IMR-90 (cell line): ENCODE measurements around the gene STAC. TPM values are rescaled to one million over a fixed set of nuclear protein-coding genes. Genes with fewer than 3 reads are reported as not detected.
"Not testable (repeated sequence)": the region's sequence is repeated elsewhere in the genome, so short reads cannot be mapped to it uniquely, and the experiment has no call there.

Source experiments
- ATAC-seq: fragments of 200-7000 bp; cut with Tn5 transposase; 2 replicates; pipeline ENCODE4 v1.9.1; 2020; ENCODE audit warnings: low read depth, mild to moderate bottlenecking, moderate library complexity
- BruUV-seq: library from RNA; stranded (reverse); fragments of 400-500 nt; replicated peaks from 2 replicates; lab custom pipeline; 2021; lab: Mats Ljungman, UMichigan
- CTCF ChIA-PET: fragments of 300-600 bp; formaldehyde crosslinking; extraction: SDS; loops from one replicate; lab custom pipeline; 2021; ENCODE audit warnings: antibody characterized with exemption; lab: Yijun Ruan, JAX
- POLR2A ChIA-PET: fragments of 300-600 bp; sonication (Branson Sonifier 250); formaldehyde crosslinking; loops from one replicate; lab custom pipeline; 2022; ENCODE audit warnings: antibody characterized with exemption; ENCODE audit not compliant: unreplicated experiment; lab: Charles Lee
- DNase-seq: peaks from one replicate; pipeline ENCODE4 v3.0.0; 2013
- H2AFZ ChIP-seq: replicated peaks from 2 replicates; pipeline ENCODE3; 2013; ENCODE audit warnings: low read length, mild to moderate bottlenecking; ENCODE audit not compliant: poor library complexity
- H2AK5ac ChIP-seq: 2 replicates; pipeline ENCODE4 v1.6.1; 2013; ENCODE audit warnings: low read depth, low read length, inconsistent platforms
- H2AK9ac ChIP-seq: replicated peaks from 2 replicates; pipeline ENCODE3; 2013; ENCODE audit warnings: mild to moderate bottlenecking, low read depth, low read length, moderate library complexity; ENCODE audit not compliant: poor library complexity
- H2BK120ac ChIP-seq: 2 replicates; pipeline ENCODE4 v1.6.1; 2013; ENCODE audit warnings: low read depth, low read length, inconsistent platforms
- H2BK15ac ChIP-seq: 3 replicates; pipeline ENCODE4 v1.6.1; 2013; ENCODE audit warnings: low read depth, low read length, inconsistent platforms
- H2BK20ac ChIP-seq: 2 replicates; pipeline ENCODE4 v1.6.1; 2013; ENCODE audit warnings: low read depth, mild to moderate bottlenecking, inconsistent platforms, low read length, moderate library complexity
- H2BK5ac ChIP-seq: 2 replicates; pipeline ENCODE4 v1.6.1; 2013; ENCODE audit warnings: mild to moderate bottlenecking, low read depth, low read length, inconsistent platforms; ENCODE audit not compliant: poor library complexity, severe bottlenecking
- H3K14ac ChIP-seq: replicated peaks from 2 replicates; pipeline ENCODE4 v1.6.1; 2013; ENCODE audit warnings: low read depth, low read length, inconsistent platforms
- H3K18ac ChIP-seq: 2 replicates; pipeline ENCODE4 v1.6.1; 2013; ENCODE audit warnings: low read depth, low read length, control low read depth
- H3K23ac ChIP-seq: 2 replicates; pipeline ENCODE4 v1.6.1; 2013; ENCODE audit warnings: low read depth, low read length, inconsistent platforms
- H3K27ac ChIP-seq: 2 replicates; pipeline ENCODE4 v1.5.1; 2013; ENCODE audit warnings: mild to moderate bottlenecking, control low read depth, low read length; ENCODE audit not compliant: insufficient read depth
- H3K27me3 ChIP-seq: 2 replicates; pipeline ENCODE4 v1.6.1; 2013; ENCODE audit warnings: low read length; ENCODE audit not compliant: control insufficient read depth, insufficient read depth
- H3K36me3 ChIP-seq: 2 replicates; pipeline ENCODE4 v1.6.1; 2013; ENCODE audit warnings: low read length, mixed read lengths; ENCODE audit not compliant: control insufficient read depth, insufficient read depth
- H3K4ac ChIP-seq: 2 replicates; pipeline ENCODE4 v1.6.1; 2013; ENCODE audit warnings: low read depth, low read length, inconsistent platforms
- H3K4me1 ChIP-seq: 2 replicates; pipeline ENCODE4 v1.6.1; 2013; ENCODE audit warnings: low read length, mixed read lengths; ENCODE audit not compliant: control insufficient read depth, insufficient read depth
- H3K4me2 ChIP-seq: 2 replicates; pipeline ENCODE4 v1.6.1; 2013; ENCODE audit warnings: low read depth, mild to moderate bottlenecking, control low read depth, low read length, moderate library complexity
- H3K4me3 ChIP-seq: 2 replicates; pipeline ENCODE4 v1.5.1; 2013; ENCODE audit warnings: low read depth, mild to moderate bottlenecking, control low read depth, low read length, moderate library complexity; ENCODE audit not compliant: insufficient read depth
- H3K56ac ChIP-seq: 2 replicates; pipeline ENCODE4 v1.6.1; 2013; ENCODE audit warnings: low read length, inconsistent platforms; ENCODE audit not compliant: insufficient read depth; ENCODE audit errors: extremely low read depth
- H3K79me1 ChIP-seq, 2 experiments: 2 replicates each; pipeline ENCODE4 v1.6.1; 2013; ENCODE audit warnings: low read length in 2 of 2, inconsistent platforms in 1 of 2, low read depth in 1 of 2
- H3K9ac ChIP-seq: 2 replicates; pipeline ENCODE4 v1.6.1; 2013; ENCODE audit warnings: low read depth, low read length, control low read depth
- H3K9me1 ChIP-seq: 2 replicates; pipeline ENCODE4 v1.6.1; 2013; ENCODE audit warnings: low read length, inconsistent platforms; ENCODE audit not compliant: insufficient read depth
- H3K9me3 ChIP-seq: 2 replicates; pipeline ENCODE4 v1.6.1; 2013; ENCODE audit warnings: low read length; ENCODE audit not compliant: control insufficient read depth, insufficient read depth
- H4K20me1 ChIP-seq: 2 replicates; pipeline ENCODE4 v1.6.1; 2013; ENCODE audit warnings: low read length, inconsistent platforms; ENCODE audit not compliant: insufficient read depth
- H4K5ac ChIP-seq: 2 replicates; pipeline ENCODE4 v1.6.1; 2013; ENCODE audit warnings: mild to moderate bottlenecking, low read depth, low read length, control low read depth
- H4K8ac ChIP-seq, 2 experiments: 2 replicates each; pipeline ENCODE4 v1.6.1; 2013; ENCODE audit warnings: low read depth in 2 of 2, low read length in 2 of 2, control low read depth in 1 of 2, inconsistent platforms in 1 of 2
- H4K91ac ChIP-seq: 2 replicates; pipeline ENCODE4 v1.6.1; 2013; ENCODE audit warnings: low read depth, low read length, inconsistent platforms; ENCODE audit not compliant: insufficient read depth
- FOS ChIP-seq: fragments of 150-350 bp; IDR thresholded peaks from 2 replicates; pipeline ENCODE4 v1.6.1; 2016; ENCODE audit warnings: low read depth, low read length
- MAFK ChIP-seq: IDR thresholded peaks from 2 replicates; pipeline ENCODE4 v1.6.1; 2012; ENCODE audit warnings: low read depth, low read length, improper control_type of control experiment
- RCOR1 ChIP-seq: IDR thresholded peaks from 2 replicates; pipeline ENCODE4 v1.6.1; 2012; ENCODE audit warnings: mild to moderate bottlenecking, low read length, improper control_type of control experiment; ENCODE audit not compliant: insufficient replicate concordance
- SMC3 ChIP-seq: fragments of 150-350 bp; IDR thresholded peaks from 2 replicates; pipeline ENCODE4 v1.6.1; 2016; ENCODE audit warnings: low read depth, mild to moderate bottlenecking, antibody characterized with exemption, low read length, moderate library complexity
- WGBS, 2 experiments: methylation state at CpG; one replicate each; pipeline versions ENCODE4 v1.1.5 to v1.1.7; 2013; ENCODE audit warnings: missing lambda C conversion rate in 2 of 2; ENCODE audit not compliant: insufficient read length in 1 of 2; ENCODE audit errors: extremely low coverage in 2 of 2; 5-methylcytosine and 5-hydroxymethylcytosine counted together
- dilution Hi-C: fragments of 300-500 bp; cut with HindIII; formaldehyde crosslinking; loops from one replicate; pipeline ENCODE4 v1.14.3; 2018; ENCODE audit warnings: low sequenced_read_pairs; ENCODE audit not compliant: unreplicated experiment
- in situ Hi-C: fragments of 300-500 bp; cut with MboI; formaldehyde crosslinking; loops from 3 replicates; pipeline ENCODE4 v1.14.3; 2019; ENCODE audit warnings: low sequenced_read_pairs, inconsistent platforms, mixed read lengths
- intact Hi-C: fragments of 100-400 bp; cut with micrococcal nuclease; formaldehyde crosslinking; loops from 2 replicates; pipeline ENCODE4 v1.10.0; 2022
- polyA plus RNA-seq, 3 experiments: library from polyadenylated mRNA; depleted of rRNA; stranded (reverse); fragments of >200 nt; gene quantifications; 2 replicates each; pipeline ENCODE4 v1.2.3, GENCODE V29; 2012; ENCODE audit warnings: low replicate concordance in 1 of 3
- total RNA-seq: library from RNA; depleted of rRNA; stranded (reverse); fragments of >200 nt; gene quantifications from 2 replicates; pipeline ENCODE4 v1.2.3, GENCODE V29; 2012
- TF ChIP-seq, protein P1 (sequence below): conservative IDR thresholded peaks from 2 replicates; pipeline ENCODE4 v1.5.1; 2012; ENCODE audit warnings: mild to moderate bottlenecking, low read depth, low read length, improper control_type of control experiment

Gene STAC
- total and polyA plus RNA-seq, 2 of the 4 experiments (the other 2 are of a cell fraction), result 0.19 to 0.36 TPM

DNA sequence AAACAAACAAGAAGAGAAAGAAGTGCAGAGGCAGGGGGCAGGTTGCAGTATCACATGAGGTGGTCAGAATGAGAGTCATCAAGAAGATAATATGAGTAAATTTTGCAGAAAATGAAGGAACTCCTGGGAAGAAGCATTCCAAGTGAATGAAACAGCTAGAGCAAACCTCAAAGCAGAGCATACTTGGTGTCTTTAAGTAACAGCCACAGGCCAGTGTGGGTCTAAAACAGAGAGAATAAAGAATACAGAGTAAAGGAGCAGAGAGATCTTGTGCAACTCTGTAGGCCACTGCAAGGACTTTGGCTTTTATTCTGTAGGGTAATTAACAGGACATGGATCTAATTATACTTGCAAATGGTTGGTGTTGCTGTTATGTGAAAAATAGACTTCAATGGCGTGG lies 81.3 kb downstream of the STAC start:
- no peaks in the 10 kb centered on the region for H3K27me3 ChIP-seq
- no peak overlapping the region for H3K27ac ChIP-seq
- no peak overlapping the region for H3K4me2 ChIP-seq
- ChIA-PET CTCF (no interaction called here), POLR2A (no interaction called here)
- H2BK20ac ChIP-seq, result no peak overlapping the region
- DNase-seq (peak; percentile 5), ATAC-seq (no peak)
- H2AFZ ChIP-seq, result no peak overlapping the region
- in situ Hi-C loops, result no loop called here
- no peak overlapping the region for H3K18ac ChIP-seq
- no peak overlapping the region for H2BK15ac ChIP-seq
- BruUV-seq, result no TSS peak
- H3K23ac ChIP-seq, result no peak overlapping the region
- no peak overlapping the region for H3K4me3 ChIP-seq
- no peak overlapping the region for H3K4ac ChIP-seq
- intact Hi-C loops, result no loop called here
- no peak overlapping the region for H4K5ac ChIP-seq
- TF ChIP-seq, protein P1, sequence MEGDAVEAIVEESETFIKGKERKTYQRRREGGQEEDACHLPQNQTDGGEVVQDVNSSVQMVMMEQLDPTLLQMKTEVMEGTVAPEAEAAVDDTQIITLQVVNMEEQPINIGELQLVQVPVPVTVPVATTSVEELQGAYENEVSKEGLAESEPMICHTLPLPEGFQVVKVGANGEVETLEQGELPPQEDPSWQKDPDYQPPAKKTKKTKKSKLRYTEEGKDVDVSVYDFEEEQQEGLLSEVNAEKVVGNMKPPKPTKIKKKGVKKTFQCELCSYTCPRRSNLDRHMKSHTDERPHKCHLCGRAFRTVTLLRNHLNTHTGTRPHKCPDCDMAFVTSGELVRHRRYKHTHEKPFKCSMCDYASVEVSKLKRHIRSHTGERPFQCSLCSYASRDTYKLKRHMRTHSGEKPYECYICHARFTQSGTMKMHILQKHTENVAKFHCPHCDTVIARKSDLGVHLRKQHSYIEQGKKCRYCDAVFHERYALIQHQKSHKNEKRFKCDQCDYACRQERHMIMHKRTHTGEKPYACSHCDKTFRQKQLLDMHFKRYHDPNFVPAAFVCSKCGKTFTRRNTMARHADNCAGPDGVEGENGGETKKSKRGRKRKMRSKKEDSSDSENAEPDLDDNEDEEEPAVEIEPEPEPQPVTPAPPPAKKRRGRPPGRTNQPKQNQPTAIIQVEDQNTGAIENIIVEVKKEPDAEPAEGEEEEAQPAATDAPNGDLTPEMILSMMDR, result no peak
- TF ChIP-seq SMC3 (no peak), FOS (no peak), RCOR1 (no peak), MAFK (no peak)
- 0% methylated on average over 1 of the region's 1 CpG; no CpG with 5 or more reads in 1 of the 2 experiments for WGBS, 2 experiments
- no peaks in the 10 kb centered on the region for H3K79me1 ChIP-seq
- H2AK5ac ChIP-seq, result no peak overlapping the region
- H3K4me1 ChIP-seq, result no peaks in the 10 kb centered on the region
- no peaks in the 10 kb centered on the region for H3K9me3 ChIP-seq
- no peak overlapping the region for H4K8ac ChIP-seq
- H3K36me3 ChIP-seq, result no peaks in the 10 kb centered on the region
- H3K14ac ChIP-seq, result no peak overlapping the region
- no peak overlapping the region for H2BK120ac ChIP-seq
- no peak overlapping the region for H4K91ac ChIP-seq
- no peak overlapping the region for H2AK9ac ChIP-seq
- no peak overlapping the region for H3K9ac ChIP-seq
- no peak overlapping the region for H2BK5ac ChIP-seq
- H3K9me1 ChIP-seq, result no peaks in the 10 kb centered on the region
- H3K56ac ChIP-seq, result no peak overlapping the region
- dilution Hi-C loops, result no loop called here
- no peaks in the 10 kb centered on the region for H4K20me1 ChIP-seq

DNA sequence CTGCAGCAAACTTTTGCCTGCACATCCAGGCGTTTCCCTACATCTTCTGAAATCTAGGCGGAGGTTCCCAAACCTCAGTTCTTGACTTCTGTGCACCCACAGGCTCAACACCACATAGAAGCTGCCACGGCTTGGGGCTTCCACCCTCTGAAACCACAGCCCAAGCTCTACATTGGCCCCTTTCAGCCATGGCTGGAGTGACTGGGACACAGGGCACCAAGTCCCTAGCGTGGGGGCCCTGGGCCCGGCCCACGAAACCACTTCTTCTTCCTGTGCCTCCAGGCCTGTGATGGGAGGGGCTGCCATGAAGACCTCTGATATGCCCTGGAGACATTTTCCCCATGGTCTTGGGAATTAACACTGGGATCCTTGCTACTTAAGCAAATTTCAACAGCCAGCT lies 91.7 kb downstream of the STAC start:
- H3K56ac ChIP-seq, H3K36me3 ChIP-seq, BruUV-seq, H3K4ac ChIP-seq, H2AFZ ChIP-seq, H3K4me2 ChIP-seq, H4K8ac ChIP-seq, H2BK120ac ChIP-seq, POLR2A ChIA-PET, H3K18ac ChIP-seq, H3K27ac ChIP-seq, in situ Hi-C loops, H3K4me3 ChIP-seq, H2BK15ac ChIP-seq, H3K79me1 ChIP-seq, H3K9me3 ChIP-seq, H3K9me1 ChIP-seq, intact Hi-C loops, ATAC-seq, CTCF ChIA-PET, H2AK5ac ChIP-seq, H3K27me3 ChIP-seq, H2AK9ac ChIP-seq, H2BK20ac ChIP-seq, H4K5ac ChIP-seq, H3K14ac ChIP-seq, H3K9ac ChIP-seq, H2BK5ac ChIP-seq, H4K91ac ChIP-seq, DNase-seq, dilution Hi-C loops, H4K20me1 ChIP-seq, H3K4me1 ChIP-seq, H3K23ac ChIP-seq: not testable (repeated sequence)
- WGBS, 2 experiments, result no CpG with 5 or more reads among the region's 6 CpGs
